Measurements from ENCODE around the gene RSPH6A.

DNA sequence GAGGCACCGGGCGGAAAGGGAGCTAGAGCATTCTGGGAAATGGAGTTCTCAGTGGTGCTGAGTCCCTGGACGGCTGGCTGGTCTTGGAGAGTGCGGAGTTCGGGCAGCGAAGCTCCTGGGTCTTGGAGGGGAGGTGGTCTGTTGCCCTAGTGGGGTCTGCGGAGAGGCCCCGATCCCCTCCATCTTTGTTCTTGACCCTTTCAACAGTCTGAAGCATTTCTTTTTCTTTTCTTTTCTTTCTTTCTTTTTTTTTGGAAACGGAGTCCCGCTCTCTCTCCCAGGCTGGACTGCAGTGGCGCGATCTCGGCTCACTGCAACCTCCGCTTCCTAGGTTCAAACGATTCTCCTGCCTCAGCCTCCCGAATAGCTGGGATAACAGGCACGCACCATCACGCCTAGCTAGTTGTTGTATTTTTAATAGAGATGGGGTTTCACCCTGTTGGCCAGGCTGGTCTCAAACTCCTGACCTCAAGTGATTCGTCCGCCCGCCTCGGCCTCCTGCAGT, 48.3 kb upstream of the RSPH6A start:
- TF ChIP-seq, protein P1, sequence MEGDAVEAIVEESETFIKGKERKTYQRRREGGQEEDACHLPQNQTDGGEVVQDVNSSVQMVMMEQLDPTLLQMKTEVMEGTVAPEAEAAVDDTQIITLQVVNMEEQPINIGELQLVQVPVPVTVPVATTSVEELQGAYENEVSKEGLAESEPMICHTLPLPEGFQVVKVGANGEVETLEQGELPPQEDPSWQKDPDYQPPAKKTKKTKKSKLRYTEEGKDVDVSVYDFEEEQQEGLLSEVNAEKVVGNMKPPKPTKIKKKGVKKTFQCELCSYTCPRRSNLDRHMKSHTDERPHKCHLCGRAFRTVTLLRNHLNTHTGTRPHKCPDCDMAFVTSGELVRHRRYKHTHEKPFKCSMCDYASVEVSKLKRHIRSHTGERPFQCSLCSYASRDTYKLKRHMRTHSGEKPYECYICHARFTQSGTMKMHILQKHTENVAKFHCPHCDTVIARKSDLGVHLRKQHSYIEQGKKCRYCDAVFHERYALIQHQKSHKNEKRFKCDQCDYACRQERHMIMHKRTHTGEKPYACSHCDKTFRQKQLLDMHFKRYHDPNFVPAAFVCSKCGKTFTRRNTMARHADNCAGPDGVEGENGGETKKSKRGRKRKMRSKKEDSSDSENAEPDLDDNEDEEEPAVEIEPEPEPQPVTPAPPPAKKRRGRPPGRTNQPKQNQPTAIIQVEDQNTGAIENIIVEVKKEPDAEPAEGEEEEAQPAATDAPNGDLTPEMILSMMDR (IDR thresholded peaks at IDR 0.05) = no peak
- no peak for TF ChIP-seq POLR2A (IDR thresholded peaks at IDR 0.05)
- no peak for TF ChIP-seq POLR2AphosphoS5 (IDR thresholded peaks at IDR 0.05)

Data from prostate gland (tissue), 2 donors.